ENCODE measurements around the gene ABCD1.
"Not testable (repeated sequence)": the region's sequence is repeated elsewhere in the genome, so short reads cannot be mapped to it uniquely, and the experiment has no call there.

DNA sequence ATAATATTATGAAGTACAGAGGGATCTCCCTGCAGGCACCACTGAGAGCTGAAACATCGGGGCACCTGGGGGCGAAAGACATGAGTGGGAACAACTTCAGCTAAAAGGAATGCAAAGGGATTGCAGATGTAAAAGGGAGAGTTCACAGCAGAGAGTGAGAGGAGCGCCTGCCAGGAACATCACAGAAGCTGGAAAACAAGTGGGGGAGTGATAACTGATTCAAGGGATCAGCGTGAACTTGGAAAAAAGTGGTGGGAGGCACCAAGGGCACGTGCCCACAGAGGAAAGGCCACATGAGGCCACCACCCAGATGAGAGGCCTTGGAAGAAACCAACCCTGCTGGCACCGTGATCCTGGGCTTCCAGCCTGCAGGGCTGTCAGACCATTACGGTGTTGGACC is 24.4 kb downstream of the ABCD1 start:
- not testable (repeated sequence) for TF ChIP-seq POLR2A (IDR thresholded peaks at IDR 0.05; ENCODE audit: low read depth); POLR2AphosphoS5 (IDR thresholded peaks at IDR 0.05); EP300 (IDR thresholded peaks at IDR 0.05)
- TF ChIP-seq, protein P1, sequence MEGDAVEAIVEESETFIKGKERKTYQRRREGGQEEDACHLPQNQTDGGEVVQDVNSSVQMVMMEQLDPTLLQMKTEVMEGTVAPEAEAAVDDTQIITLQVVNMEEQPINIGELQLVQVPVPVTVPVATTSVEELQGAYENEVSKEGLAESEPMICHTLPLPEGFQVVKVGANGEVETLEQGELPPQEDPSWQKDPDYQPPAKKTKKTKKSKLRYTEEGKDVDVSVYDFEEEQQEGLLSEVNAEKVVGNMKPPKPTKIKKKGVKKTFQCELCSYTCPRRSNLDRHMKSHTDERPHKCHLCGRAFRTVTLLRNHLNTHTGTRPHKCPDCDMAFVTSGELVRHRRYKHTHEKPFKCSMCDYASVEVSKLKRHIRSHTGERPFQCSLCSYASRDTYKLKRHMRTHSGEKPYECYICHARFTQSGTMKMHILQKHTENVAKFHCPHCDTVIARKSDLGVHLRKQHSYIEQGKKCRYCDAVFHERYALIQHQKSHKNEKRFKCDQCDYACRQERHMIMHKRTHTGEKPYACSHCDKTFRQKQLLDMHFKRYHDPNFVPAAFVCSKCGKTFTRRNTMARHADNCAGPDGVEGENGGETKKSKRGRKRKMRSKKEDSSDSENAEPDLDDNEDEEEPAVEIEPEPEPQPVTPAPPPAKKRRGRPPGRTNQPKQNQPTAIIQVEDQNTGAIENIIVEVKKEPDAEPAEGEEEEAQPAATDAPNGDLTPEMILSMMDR (IDR thresholded peaks at IDR 0.05) = not testable (repeated sequence)

Data from esophagus muscularis mucosa (tissue), 4 donors.